HG03060 (cell line): ENCODE measurements around the gene OTOP3.

Experiments
- ATAC-seq: cut with Tn5 transposase; IDR thresholded peaks from one replicate; pipeline ENCODE4 v1.9.1; 2021; ENCODE audit warnings: low read depth, moderate number of reproducible peaks; ENCODE audit not compliant: unreplicated experiment

Gene OTOP3

DNA sequence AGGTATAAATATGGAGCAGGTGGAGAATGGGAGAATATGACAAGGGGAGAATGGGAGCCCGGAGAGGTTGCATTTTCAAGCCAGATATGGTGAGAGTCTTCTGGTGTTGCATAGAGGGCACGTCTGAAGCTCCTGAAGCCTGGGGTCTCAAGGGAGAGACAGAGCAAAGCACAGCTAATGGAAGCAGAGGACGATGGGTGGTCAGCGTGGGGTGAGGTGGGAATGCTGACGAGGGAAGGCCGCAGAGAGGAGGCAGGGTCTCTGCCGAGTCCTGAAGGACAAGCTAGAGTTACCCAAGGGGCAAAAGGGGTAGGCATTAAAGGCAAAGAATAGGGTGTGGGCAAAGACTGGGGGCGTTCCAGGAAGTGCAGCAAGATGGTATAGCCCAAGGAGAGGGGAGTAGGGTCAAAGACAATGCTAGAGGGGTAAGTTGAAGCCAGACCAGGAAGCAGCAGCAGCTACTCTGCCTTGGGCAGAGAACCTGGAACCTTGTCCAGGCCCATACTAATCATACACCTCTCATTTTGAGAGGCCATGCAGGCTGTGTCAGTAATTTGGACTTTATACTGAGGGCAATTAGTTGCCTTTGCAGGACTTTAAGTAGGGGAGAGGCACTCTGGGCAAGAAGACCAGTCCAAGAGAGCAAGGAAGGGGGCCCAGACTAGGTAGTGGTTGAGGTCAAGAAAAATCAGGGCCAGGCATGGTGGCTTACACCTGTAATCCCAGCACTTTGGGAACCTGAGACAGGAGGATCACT lies 2.7 kb downstream of the OTOP3 start:
- ATAC-seq: no peak

DNA sequence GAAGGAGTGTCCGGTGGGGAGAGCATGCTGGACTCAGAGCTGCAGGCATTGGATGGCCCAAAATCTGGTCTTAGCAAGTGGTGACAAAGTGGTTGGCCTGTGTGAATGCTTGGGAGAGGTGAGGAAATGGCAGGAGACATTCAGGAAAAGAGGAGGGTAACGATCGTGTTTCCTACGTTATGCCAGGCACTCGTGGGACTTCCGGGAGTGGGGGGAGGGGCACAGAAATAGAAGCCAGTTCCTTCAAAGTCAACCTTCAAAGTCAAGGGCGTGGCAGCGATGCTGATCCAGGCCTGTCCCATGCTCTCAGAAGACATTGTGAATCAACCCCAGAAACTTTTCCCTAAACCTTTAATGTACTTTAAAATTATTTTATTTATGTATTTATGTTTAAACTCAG lies 3.8 kb downstream of the OTOP3 start:
- ATAC-seq: no peak

DNA sequence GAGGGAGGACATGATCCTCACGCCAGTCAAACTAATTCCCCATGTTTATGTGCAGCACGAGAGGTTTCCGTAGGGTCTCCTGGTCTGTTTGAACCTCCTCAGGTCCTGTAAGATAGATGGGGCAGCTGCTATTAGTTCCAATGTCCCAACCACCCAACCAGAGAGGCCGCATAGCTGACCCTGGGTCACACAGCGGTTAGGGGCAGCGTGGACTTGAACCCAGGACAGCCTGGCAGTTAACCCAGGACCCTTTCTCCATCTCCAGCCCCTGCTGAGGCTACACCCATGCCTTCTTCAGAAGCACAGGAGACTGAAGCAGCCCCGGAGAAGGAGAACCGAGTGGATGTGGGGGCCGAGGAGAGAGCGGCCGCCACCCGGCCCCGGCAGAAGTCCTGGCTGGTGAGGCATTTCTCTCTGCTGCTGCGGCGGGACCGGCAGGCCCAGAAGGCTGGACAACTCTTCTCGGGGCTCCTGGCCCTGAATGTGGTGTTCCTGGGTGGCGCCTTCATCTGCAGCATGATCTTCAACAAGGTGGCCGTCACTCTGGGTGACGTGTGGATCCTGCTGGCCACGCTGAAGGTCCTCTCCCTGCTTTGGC lies 5.5 kb downstream of the OTOP3 start:
- ATAC-seq: no peak

DNA sequence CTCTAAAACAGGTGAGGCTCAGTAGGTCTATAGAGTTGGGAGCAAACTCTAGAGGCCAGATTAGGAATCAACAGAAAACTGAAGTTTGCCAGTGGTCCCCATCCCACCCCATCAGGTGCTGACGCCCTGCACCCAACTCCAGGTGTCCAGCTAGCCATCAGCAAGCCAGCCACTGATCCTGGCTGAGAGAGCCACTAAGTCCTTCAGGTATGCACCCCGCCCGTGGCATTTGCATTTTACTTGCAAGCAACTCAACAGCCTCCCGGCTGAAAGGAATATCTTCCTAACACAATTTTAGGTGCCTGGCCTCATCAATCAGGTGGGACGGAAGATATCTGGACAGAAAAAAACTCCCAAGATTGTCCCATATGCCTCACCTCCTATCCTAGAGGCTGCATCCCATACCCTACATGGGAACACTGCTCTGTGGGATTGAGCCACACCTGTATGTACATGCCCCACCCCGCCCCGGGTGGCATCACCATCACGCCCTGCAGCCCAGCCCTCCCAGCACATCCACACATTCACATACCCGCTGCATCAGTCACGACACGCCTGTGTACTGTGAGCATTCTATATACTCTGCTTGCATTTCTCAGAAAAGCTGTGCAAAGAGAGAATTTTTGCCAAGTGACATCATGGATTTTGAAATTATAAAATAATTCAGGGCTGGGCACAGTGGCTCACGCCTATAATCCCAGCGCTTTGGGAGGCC lies 8.3 kb downstream of the OTOP3 start:
- no peak for ATAC-seq

DNA sequence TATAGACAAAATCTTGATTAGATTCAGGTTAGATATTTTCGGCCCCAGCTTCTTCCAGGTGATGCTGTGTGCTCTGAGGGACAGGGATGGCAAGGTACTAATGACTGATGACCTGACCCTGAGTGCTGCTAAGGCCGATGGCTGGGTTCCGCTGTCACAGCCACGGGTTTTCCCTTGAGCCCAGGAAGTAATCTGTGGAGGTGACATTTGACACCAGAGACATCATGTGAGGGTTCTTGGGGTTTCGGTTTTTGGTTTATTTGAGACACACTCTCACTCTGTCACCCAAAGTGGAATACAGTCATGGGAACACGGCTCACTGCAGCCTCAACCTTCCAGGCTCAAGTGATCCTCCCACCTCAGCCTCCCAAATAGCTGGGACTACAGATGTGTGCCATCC lies 9.8 kb downstream of the OTOP3 start:
- no peak for ATAC-seq

DNA sequence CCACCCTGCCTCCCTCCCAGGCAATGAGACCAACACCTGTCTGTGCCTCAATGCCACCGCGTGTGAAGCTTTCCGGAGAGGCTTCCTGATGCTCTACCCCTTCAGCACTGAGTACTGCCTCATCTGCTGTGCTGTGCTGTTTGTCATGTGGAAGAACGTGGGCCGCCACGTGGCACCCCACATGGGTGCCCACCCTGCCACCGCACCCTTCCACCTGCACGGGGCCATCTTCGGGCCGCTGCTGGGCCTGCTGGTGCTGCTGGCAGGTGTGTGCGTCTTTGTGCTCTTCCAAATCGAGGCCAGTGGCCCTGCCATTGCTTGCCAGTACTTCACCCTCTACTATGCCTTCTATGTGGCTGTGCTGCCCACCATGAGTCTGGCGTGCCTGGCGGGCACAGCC lies 10.9 kb downstream of the OTOP3 start:
- ATAC-seq: no peak

DNA sequence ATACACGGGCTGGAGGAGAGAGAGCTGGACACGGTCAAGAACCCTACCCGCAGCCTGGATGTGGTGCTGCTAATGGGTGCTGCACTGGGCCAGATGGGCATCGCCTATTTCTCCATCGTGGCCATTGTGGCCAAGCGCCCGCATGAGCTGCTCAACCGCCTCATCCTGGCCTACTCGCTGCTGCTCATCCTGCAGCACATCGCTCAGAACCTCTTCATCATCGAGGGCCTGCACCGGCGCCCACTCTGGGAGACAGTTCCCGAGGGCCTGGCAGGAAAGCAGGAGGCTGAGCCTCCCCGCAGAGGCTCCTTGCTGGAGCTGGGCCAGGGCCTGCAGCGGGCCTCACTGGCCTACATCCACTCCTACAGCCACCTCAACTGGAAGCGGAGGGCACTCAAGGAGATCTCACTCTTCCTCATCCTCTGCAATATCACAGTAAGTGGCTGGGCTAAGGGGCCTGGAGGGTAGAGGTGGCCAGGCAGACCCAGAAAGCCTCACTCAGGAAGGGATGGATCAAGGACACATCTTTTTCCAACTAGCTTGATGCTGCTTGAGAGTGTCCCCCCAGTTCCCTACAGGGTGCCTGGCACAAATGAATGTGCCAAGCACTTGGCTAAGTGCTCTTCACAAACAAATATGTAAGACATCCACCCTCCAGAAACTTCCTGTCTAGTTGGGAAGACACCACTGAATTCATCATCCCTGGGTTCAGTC lies 11.5 kb downstream of the OTOP3 start:
- no peak for ATAC-seq

DNA sequence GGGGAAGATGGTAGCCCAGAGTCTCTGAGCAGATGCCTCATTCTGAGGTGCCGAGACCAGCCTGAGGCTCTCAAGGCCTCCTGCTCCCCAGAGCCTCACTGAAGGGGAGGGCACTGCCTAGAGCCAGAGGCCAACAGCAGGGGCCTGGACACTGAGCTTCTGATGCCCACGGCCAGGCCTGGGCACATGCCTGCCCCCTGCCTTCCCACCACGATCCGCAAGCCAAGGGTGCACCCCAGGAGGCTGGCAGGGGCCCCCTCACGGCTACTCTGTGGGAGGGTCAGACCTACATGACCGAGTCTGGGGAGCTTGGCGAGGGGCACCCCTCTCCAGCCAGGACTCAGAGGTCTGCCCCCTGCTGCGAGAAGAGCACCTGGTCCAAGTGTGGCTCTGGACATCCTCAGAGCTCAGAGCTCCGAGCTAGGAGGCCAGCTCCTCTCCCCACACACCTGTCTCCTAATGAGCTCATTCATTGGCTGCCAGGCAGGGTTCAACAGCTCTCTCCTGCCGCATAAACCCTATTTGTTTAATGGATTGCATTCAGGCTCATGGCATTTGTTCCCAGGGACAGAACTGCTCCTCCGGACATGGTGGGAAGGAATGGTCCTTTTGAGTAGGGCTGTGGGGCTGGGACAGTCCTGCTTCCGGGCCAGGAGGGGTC lies 13.9 kb downstream of the OTOP3 start:
- no peak for ATAC-seq

DNA sequence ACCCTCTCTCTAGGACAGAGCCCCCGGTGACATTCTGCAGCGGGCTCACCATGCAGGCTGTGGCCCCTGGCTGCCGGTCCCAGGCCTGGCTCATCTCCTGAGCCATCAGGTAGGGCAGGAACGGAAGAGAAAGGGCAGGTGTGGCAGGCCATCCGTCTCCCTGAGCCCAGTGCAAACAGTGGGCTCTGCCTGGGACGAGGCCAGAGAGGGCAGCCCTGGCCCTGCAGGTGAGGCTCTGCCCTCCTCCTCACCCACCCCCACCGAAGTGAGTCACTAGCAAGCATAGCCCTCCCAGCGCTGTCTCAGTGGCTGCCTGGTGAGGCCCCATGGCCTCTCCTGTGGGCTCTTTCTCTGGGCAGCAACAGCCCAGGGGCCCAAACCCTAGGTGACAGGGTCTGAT lies 14.5 kb downstream of the OTOP3 start:
- no peak for ATAC-seq

DNA sequence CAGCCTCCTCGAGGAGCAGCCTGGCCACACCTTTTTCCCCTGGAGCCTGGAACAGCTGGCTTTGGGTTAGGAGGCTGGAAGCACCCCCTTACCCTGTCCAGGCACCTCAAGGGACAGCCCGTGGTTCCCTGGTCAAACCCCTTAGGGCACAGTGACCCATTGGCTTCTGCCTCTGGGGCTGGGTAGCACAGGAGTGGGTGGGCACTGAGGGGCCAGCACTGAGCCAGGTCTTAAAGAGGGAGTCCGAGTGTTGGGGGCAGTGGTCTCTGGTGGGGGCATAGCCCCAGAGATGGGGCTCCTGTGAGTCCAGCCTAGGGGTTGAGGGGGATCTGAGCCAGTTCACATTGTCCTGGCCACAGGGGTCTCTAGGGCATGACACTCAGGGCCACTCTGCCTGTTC lies 15.4 kb downstream of the OTOP3 start:
- no peak for ATAC-seq

DNA sequence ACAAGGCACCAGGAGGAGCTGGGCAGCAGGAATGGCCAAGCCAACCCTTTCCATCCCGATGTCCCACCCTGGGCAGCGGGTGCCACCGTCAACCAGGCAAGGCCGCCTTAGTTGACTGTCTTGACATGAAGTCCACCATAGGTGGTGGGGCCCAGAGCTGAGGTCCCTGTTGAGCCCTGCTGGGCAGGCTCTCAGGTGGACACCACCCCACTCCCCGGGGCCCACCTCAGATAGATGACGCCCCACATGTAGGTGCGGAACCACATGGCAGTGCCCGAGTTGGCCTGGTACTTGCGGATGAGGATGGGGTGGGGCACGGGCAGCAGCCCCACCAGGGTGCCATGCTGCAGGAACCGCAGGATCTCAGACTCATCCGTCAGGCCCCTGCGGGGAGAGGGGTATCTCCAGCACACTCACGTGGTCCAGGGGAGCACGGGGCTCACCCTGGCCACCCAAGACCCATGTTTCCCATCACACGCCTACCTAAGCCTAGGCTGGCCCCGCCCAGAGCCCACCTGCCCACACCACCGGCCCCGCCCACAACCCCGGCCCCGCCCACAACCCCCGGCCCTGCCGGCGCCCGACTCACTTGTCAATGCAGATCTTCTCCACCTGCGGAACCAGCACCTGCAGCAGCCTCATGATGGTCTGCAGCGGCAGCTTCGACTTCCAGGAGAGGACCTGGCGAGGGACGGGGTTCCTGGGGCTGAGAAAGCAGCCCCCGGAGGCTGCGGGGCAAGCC lies 16.2 kb downstream of the OTOP3 start:
- ATAC-seq: no peak

DNA sequence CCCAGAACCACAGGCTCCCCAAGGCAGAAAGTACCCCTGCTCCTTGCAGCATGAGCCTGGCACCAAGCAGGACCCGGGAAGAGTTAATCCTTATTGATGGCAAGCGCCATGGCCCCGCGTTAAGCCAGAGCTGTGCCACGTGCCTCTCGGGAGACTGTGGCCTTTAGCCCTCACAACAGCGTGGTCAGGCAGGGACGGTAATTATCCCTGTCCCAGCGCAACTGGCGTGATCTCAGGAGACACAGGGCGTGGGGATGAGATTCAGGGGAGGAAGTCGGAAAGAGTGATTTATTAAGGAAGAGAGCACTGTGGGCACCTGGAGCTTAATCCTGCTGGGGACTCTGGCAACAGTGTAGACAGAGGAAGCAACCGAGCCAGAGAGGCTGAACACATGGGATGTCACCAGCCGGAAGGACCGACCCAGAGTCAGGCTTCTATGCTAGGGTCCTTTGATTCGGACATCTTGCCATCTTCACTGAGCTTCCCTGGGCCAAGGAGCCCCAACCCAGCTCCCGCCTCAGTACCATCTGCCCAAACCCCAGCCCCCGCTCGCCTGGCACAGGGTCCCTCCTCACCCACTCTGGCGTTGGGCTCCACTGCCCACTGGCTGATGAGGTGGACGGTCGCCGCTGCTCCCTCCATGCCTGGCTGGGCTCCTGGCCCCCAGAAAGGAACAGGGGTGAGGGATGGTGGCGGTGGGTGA lies 16.9 kb downstream of the OTOP3 start:
- ATAC-seq: no peak

DNA sequence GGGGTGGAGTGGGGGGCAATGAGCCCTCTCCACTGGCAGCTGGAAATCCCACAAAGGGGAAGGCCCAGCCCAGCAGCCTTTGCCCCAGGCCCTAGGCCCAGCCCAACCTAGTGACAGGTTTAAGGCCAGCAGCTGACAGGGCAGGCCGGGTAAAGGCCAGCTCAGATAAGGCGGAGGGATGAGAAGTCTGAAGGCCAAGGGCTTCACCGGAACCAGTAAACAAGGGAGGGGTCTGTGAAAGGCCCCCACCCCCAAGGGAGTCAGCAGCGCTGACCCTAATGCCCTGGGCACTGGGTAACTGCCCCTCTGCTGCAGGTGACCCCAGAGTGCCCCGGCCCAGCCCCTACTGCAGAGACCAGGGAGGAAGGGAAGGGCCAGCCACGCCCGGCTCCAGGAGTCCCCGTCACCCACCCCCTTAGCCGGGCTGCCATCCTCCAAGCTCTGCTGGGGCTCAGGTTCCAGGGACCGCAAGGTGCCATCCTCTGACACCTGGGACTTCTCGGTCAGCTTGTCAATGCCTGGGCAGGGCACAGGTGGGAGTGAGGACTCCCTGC lies 17.5 kb downstream of the OTOP3 start:
- no peak for ATAC-seq

DNA sequence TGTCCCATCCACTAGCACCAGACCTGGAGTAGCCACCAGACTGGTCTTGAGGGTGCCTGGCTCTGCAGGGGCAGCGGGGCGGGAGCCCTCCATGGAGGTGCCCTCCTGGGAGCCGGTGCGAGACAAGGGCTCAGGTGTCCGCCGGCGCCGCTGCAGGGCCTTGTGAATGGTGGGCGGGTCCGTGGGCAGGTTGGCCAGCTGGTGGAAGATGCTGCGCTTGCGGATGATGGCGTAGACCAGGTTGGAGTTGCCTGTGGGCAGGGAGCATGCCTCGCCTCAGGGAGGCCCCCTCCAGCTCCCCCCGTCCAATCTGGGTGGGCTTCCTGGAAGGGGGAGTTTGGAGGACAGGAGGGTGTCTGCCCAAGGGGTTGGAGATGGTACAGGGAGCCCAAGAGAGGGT lies 18.4 kb downstream of the OTOP3 start:
- ATAC-seq: no peak

DNA sequence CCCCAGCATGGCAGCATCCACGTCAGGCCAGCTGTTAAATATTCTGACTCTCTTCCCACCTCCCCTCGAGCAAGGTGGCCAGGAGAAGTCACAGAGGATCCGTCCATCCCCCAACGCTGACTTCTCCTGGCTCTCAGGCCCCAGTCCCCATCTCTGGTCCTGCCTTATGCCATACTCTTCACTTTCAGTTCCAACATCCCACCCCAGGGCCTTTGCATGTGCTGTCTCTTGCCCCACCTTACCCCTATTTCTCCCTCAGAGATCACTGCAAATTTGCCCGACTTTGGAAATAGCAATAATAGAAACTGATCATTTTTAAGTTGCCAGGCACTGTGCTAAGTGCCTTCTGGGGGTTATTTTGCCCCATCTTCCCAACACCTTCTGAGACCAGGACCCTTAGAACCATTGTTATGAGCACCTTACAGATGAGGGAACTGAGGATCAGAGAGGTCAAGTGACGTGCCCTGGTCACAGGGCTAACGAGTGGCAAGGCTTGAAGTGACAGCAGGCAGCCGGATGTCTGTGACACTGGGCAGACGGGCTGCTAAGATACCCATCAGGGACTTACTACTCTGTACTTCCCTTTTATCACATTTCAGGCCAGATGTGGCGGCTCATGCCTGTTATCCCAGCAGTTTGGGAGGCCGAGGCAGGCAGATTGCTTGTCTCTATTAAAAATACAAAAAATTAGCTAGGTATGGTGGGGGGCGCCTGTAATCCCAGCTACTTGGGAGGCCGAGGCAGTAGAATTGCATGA lies 19.1 kb downstream of the OTOP3 start:
- ATAC-seq: no peak

DNA sequence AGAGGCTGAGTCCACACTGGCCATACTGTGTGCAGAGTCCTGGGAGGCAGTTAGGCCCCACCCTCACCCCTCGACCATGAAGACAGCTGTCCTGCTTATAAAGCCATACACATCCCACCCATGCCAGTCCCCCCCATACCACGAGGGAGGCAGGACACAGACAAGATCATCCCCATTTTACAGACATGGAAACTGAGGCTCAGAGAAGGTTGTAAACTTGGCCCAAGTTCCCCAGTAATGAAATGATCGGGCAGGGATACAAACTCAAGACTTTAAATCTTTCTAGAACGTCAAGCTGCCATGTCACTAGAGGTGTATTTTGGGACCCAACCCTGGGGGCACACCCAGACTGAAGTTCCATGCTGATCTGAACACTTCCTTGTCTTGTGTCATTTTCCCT lies 20.4 kb downstream of the OTOP3 start:
- ATAC-seq: no peak

DNA sequence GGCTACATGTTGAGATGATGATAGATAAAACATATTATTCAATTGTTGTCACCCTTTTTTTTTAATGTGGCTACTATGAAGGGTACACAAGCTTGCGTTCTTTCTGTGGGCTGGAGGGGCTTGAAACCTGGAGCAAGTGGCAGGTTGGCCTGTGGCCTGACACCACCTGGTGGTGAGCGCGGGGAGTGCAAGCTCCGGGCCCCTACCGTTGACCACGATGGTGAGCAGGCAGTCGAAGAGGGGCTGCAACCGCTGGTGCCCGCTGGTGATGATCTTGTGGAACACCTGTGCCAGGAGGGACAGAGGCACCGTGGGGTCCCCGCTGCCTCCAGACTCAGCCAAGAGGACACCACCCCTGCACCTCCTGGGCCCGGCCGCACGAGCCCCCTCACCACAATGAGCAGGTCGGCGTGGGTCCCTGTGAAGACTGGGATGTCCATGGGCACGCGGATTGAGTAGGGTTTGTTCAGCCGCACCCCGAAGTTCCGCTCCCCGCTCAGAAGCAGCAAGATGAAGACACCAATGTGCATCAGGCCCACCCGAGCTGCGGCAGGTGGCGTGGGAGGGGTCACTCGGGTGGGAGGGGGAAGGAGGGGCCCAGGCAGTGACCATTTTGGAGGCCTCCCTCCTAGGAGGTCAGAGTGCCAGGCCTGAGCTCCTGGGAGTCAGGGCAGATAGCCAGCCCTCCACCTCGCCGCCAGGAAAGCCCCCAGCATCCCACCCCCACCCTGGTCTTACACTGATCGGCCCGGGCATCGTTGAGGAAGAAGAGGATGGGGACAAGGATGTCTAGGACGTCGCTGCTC lies 22.4 kb downstream of the OTOP3 start:
- ATAC-seq: no peak
